ENCODE results near the gene MACROD2.

GRCh38 chr20:14497004-14497403 is 501.7 kb downstream of the MACROD2 start:
- TF ChIP-seq SPI1 (IDR thresholded peaks at IDR 0.05; ENCODE audit: low read depth, low read length) (no peak), POLR2A (IDR thresholded peaks at IDR 0.05; ENCODE audit: low read depth, low read length) (no peak), POLR2AphosphoS5 (IDR thresholded peaks at IDR 0.05; ENCODE audit: low read depth, low read length) (no peak), TAF1 (IDR thresholded peaks at IDR 0.05; ENCODE audit: low read depth, low read length) (no peak), PAX5 (IDR thresholded peaks at IDR 0.05; ENCODE audit: insufficient read depth, low read length, severe bottlenecking) (no peak), POU2F2 (IDR thresholded peaks at IDR 0.05; ENCODE audit: low read depth, low read length) (no peak)
